ENCODE results near the gene CUL5. TPM values are rescaled to one million over a fixed set of nuclear protein-coding genes. Genes with fewer than 3 reads are reported as not detected.

CUL5 gene
- polyA plus RNA-seq, 1 donor from 2014 or later: 40.2 TPM

DNA sequence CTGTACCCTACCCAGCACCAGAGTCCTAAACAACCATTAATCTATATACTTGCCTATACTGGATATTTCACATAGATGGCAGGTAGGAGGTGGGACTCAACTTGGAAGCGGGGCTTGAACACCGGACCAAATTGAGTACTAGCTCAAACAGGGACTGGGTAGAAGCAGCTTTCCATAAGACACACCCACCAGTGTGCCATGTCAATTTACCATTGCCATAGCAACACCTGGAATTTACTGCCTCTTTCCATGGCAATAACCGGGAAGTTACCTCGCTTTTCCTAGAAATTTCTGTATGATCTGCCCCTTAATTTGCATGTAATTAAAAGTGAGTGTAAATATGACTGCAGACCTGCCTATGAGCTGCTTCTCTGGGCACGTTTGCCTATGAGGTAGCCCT is 38.6 kb upstream of the CUL5 start:
- Histone ChIP-seq H2AFZ (ENCODE audit: low read depth, low read length) (no peak overlapping the region), H3K27me3 (ENCODE audit: insufficient read depth, low read depth, low read length) (no peaks in the 10 kb centered on the region), H3K9me3 (ENCODE audit: low read length) (no peaks in the 10 kb centered on the region), H3K4me2 (ENCODE audit: low read length) (no peak overlapping the region), H3K79me2 (replicated peaks; ENCODE audit: insufficient read depth, low read length) (no peaks in the 10 kb centered on the region), H3K9me2 (ENCODE audit: insufficient read depth, low read length) (no peaks in the 10 kb centered on the region), H3F3A (ENCODE audit: insufficient read depth, low read length, poor library complexity, severe bottlenecking) (no peaks in the 10 kb centered on the region), H3K9ac (ENCODE audit: low read length) (no peak overlapping the region), H4K20me1 (ENCODE audit: insufficient read depth) (no peaks in the 10 kb centered on the region), H3K27ac (ENCODE audit: low read length) (no peak overlapping the region), H3K36me3 (ENCODE audit: insufficient read depth, low read length) (no peaks in the 10 kb centered on the region), H3K4me3 (ENCODE audit: low read length) (no peak overlapping the region)
- TF ChIP-seq CTCF (IDR thresholded peaks at IDR 0.05; ENCODE audit: poor library complexity, severe bottlenecking) (no peak), SMC3 (conservative IDR thresholded peaks at IDR 0.05; ENCODE audit: poor library complexity) (no peak), MXI1 (conservative IDR thresholded peaks at IDR 0.05; ENCODE audit: poor library complexity, severe bottlenecking) (no peak), EZH2 (IDR thresholded peaks at IDR 0.05; ENCODE audit: borderline replicate concordance, insufficient read depth, low read length, poor library complexity, severe bottlenecking) (no peak), RAD21 (conservative IDR thresholded peaks at IDR 0.05) (no peak), EP300 (conservative IDR thresholded peaks at IDR 0.05; ENCODE audit: poor library complexity, severe bottlenecking) (no peak), POLR2AphosphoS5 (IDR thresholded peaks at IDR 0.05) (no peak), TAF1 (IDR thresholded peaks at IDR 0.05; ENCODE audit: low read depth) (no peak)
- TF ChIP-seq, protein P1, sequence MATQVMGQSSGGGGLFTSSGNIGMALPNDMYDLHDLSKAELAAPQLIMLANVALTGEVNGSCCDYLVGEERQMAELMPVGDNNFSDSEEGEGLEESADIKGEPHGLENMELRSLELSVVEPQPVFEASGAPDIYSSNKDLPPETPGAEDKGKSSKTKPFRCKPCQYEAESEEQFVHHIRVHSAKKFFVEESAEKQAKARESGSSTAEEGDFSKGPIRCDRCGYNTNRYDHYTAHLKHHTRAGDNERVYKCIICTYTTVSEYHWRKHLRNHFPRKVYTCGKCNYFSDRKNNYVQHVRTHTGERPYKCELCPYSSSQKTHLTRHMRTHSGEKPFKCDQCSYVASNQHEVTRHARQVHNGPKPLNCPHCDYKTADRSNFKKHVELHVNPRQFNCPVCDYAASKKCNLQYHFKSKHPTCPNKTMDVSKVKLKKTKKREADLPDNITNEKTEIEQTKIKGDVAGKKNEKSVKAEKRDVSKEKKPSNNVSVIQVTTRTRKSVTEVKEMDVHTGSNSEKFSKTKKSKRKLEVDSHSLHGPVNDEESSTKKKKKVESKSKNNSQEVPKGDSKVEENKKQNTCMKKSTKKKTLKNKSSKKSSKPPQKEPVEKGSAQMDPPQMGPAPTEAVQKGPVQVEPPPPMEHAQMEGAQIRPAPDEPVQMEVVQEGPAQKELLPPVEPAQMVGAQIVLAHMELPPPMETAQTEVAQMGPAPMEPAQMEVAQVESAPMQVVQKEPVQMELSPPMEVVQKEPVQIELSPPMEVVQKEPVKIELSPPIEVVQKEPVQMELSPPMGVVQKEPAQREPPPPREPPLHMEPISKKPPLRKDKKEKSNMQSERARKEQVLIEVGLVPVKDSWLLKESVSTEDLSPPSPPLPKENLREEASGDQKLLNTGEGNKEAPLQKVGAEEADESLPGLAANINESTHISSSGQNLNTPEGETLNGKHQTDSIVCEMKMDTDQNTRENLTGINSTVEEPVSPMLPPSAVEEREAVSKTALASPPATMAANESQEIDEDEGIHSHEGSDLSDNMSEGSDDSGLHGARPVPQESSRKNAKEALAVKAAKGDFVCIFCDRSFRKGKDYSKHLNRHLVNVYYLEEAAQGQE (IDR thresholded peaks at IDR 0.05; ENCODE audit: borderline replicate concordance): no peak

GRCh38 chr11:107973641-107974040 is 35.1 kb upstream of the CUL5 start:
- no peaks in the 10 kb centered on the region for H3K36me3 ChIP-seq (ENCODE audit: insufficient read depth, low read length)
- no peak for TF ChIP-seq MXI1 (conservative IDR thresholded peaks at IDR 0.05; ENCODE audit: poor library complexity, severe bottlenecking)
- no peak for TF ChIP-seq SMC3 (conservative IDR thresholded peaks at IDR 0.05; ENCODE audit: poor library complexity)
- TF ChIP-seq EP300 (conservative IDR thresholded peaks at IDR 0.05; ENCODE audit: poor library complexity, severe bottlenecking): no peak
- no peak for TF ChIP-seq POLR2AphosphoS5 (IDR thresholded peaks at IDR 0.05)
- TF ChIP-seq TAF1 (IDR thresholded peaks at IDR 0.05; ENCODE audit: low read depth): no peak
- no peak for TF ChIP-seq RAD21 (conservative IDR thresholded peaks at IDR 0.05)
- TF ChIP-seq, protein P1 (IDR thresholded peaks at IDR 0.05; ENCODE audit: borderline replicate concordance): no peak
- no peak for TF ChIP-seq EZH2 (IDR thresholded peaks at IDR 0.05; ENCODE audit: borderline replicate concordance, insufficient read depth, low read length, poor library complexity, severe bottlenecking)
- no peak for TF ChIP-seq CTCF (IDR thresholded peaks at IDR 0.05; ENCODE audit: poor library complexity, severe bottlenecking)
- no peaks in the 10 kb centered on the region for H3K79me2 ChIP-seq (replicated peaks; ENCODE audit: insufficient read depth, low read length)
- H4K20me1 ChIP-seq (ENCODE audit: insufficient read depth): no peaks in the 10 kb centered on the region
- H3F3A ChIP-seq (ENCODE audit: insufficient read depth, low read length, poor library complexity, severe bottlenecking): no peaks in the 10 kb centered on the region
- no peaks in the 10 kb centered on the region for H3K9me3 ChIP-seq (ENCODE audit: low read length)
- H3K27ac ChIP-seq (ENCODE audit: low read length): no peak overlapping the region
- H3K9ac ChIP-seq (ENCODE audit: low read length): no peak overlapping the region
- H3K27me3 ChIP-seq (ENCODE audit: insufficient read depth, low read depth, low read length): no peaks in the 10 kb centered on the region
- no peaks in the 10 kb centered on the region for H3K9me2 ChIP-seq (ENCODE audit: insufficient read depth, low read length)
- no peak overlapping the region for H2AFZ ChIP-seq (ENCODE audit: low read depth, low read length)
- H3K4me2 ChIP-seq (ENCODE audit: low read length): no peak overlapping the region
- no peak overlapping the region for H3K4me3 ChIP-seq (ENCODE audit: low read length)
